ENCODE data around the gene HNRNPA1. TPM values are rescaled to one million over a fixed set of nuclear protein-coding genes. Genes with fewer than 3 reads are reported as not detected.

Gene HNRNPA1
- total RNA-seq, 1 experiment from 2014 or later, result 3,193 TPM

DNA sequence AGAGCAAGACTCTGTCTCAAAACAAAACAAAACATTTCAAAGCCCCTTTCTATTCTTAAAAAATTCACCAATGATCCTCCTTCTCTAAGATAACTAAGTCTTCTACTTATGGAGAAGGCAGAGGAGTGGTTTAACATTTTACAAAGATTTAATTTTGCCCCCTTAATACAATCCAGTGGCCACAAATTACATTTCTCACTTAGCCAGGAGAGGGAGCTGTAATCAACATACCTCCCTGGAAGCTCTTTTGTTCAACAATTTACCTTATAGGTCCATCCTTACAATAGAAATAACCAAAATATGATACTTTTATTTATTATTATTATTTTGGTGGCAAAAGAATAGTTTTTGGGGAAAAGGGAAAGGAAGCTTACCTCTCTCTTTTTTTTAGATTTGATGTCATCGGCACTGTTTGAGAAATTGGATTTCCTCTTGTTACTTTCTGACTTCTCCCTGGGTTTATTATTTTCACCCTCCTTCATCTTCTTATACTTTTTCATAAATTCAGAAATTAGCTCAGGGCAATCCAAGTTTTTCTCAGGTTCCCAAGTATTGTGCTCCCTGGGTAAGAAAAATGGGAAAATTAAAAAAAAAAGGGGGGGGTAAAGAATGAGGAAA is 28.8 kb upstream of the HNRNPA1 start:
- H3K4me2 ChIP-seq (ENCODE audit: insufficient read depth, insufficient read length, low read length), result no peak overlapping the region
- no peak overlapping the region for H3T11ph ChIP-seq (ENCODE audit: low read length)
- H4K20me1 ChIP-seq (ENCODE audit: control insufficient read depth, insufficient read depth, insufficient read length), result no peaks in the 10 kb centered on the region
- H3K56ac ChIP-seq (ENCODE audit: insufficient read length, low read depth, low read length), result no peak overlapping the region
- Mint-ChIP-seq H3K27me3 (ENCODE audit: low read depth) (no peaks in the 10 kb centered on the region), H3K27ac (peak overlapping the region in 1 of 3 experiments; percentile 72; a peak in 1 of 7 replicates), H3K9me3 (no peaks in the 10 kb centered on the region), H3K4me1 (no peaks in the 10 kb centered on the region), H3K36me3 (ENCODE audit: insufficient read depth in 1 of 3, low read depth in 3 of 3) (peaks cover 54 to 81% (median 78%) of the 10 kb centered on the region in 3 experiments; a peak in 6 of 7 replicates), H3K4me3 (no peak overlapping the region)
- no peaks in the 10 kb centered on the region for H3K79me1 ChIP-seq (ENCODE audit: insufficient read depth, low read depth, low read length, poor library complexity, severe bottlenecking)
- H2BK5ac ChIP-seq (ENCODE audit: insufficient read length, low read length), result no peak overlapping the region
- no peak overlapping the region for H3K27ac ChIP-seq (ENCODE audit: insufficient read length, low read depth, low read length)
- H2BK120ac ChIP-seq (ENCODE audit: low read depth, low read length, poor library complexity, severe bottlenecking), result no peak overlapping the region
- H2AFZ ChIP-seq (ENCODE audit: low read length), result no peak overlapping the region
- H3K14ac ChIP-seq (ENCODE audit: insufficient read depth, low read length), result no peak overlapping the region
- H3K27me3 ChIP-seq (ENCODE audit: insufficient read depth, low read length), result no peaks in the 10 kb centered on the region
- no peak overlapping the region for H3K4ac ChIP-seq (ENCODE audit: low read depth, low read length)
- H2AK5ac ChIP-seq (ENCODE audit: insufficient read length, low read length), result no peak overlapping the region
- H4K91ac ChIP-seq (ENCODE audit: insufficient read length, low read depth, low read length), result no peak overlapping the region
- no CpG with 5 or more reads among the region's 1 CpG for WGBS (ENCODE audit: extremely low coverage, insufficient read length, low lambda C conversion rate)
- H3K23ac ChIP-seq (ENCODE audit: insufficient read length, low read depth, low read length), result no peak overlapping the region
- H3K9me3 ChIP-seq (ENCODE audit: control insufficient read depth, low read depth, low read length), result no peaks in the 10 kb centered on the region
- no peak overlapping the region for H3K9ac ChIP-seq (ENCODE audit: extremely low read depth, insufficient read length, low read length)
- no peak overlapping the region for H2BK15ac ChIP-seq (ENCODE audit: low read depth, low read length)
- no peaks in the 10 kb centered on the region for H3K23me2 ChIP-seq (ENCODE audit: insufficient read length, low read depth, low read length, poor library complexity, severe bottlenecking)
- H3K79me2 ChIP-seq (ENCODE audit: insufficient read depth, low read length), result no peaks in the 10 kb centered on the region
- no peak overlapping the region for H3K18ac ChIP-seq (ENCODE audit: insufficient read length, low read depth, low read length)
- H3K4me1 ChIP-seq (ENCODE audit: insufficient read depth, low read length), result no peaks in the 10 kb centered on the region
- no peak overlapping the region for H4K8ac ChIP-seq (replicated peaks; ENCODE audit: insufficient read length, low read depth, low read length)
- no peak overlapping the region for H2BK12ac ChIP-seq (ENCODE audit: insufficient read length, low read depth, low read length)
- no peak for DNase-seq
- H4K5ac ChIP-seq (ENCODE audit: insufficient read length, low read depth, low read length), result no peak overlapping the region
- H2BK20ac ChIP-seq (ENCODE audit: low read depth, low read length, poor library complexity, severe bottlenecking), result no peak overlapping the region
- TF ChIP-seq, protein P1, sequence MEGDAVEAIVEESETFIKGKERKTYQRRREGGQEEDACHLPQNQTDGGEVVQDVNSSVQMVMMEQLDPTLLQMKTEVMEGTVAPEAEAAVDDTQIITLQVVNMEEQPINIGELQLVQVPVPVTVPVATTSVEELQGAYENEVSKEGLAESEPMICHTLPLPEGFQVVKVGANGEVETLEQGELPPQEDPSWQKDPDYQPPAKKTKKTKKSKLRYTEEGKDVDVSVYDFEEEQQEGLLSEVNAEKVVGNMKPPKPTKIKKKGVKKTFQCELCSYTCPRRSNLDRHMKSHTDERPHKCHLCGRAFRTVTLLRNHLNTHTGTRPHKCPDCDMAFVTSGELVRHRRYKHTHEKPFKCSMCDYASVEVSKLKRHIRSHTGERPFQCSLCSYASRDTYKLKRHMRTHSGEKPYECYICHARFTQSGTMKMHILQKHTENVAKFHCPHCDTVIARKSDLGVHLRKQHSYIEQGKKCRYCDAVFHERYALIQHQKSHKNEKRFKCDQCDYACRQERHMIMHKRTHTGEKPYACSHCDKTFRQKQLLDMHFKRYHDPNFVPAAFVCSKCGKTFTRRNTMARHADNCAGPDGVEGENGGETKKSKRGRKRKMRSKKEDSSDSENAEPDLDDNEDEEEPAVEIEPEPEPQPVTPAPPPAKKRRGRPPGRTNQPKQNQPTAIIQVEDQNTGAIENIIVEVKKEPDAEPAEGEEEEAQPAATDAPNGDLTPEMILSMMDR (conservative IDR thresholded peaks at IDR 0.05), result peak; percentile 81

Measured in H9 (cell line).